HG02840 (cell line): ENCODE results near the gene SYNE2.

ENCODE experiments used
- ATAC-seq: cut with Tn5 transposase; IDR thresholded peaks from one replicate; pipeline ENCODE4 v1.9.1; 2021; ENCODE audit warnings: mild to moderate bottlenecking, moderate library complexity, moderate number of reproducible peaks; ENCODE audit not compliant: unreplicated experiment, low FRiP score

SYNE2 gene

GRCh38 chr14:63908667-63909264, 56.0 kb downstream of the SYNE2 start:
- ATAC-seq = no peak

- ATAC-seq = no peak
Observed at GRCh38 chr14:63909984-63910383, 57.2 kb downstream of the SYNE2 start.

- ATAC-seq = no peak
Observed at GRCh38 chr14:63910583-63911363, 58.0 kb downstream of the SYNE2 start.

- ATAC-seq = no peak
Observed at GRCh38 chr14:63911404-63911803, 58.6 kb downstream of the SYNE2 start.

- ATAC-seq = no peak
Observed at GRCh38 chr14:63912286-63912685, 59.5 kb downstream of the SYNE2 start.

GRCh38 chr14:63918411-63918810, 65.6 kb downstream of the SYNE2 start:
- no peak for ATAC-seq

GRCh38 chr14:63922696-63923421, 70.1 kb downstream of the SYNE2 start:
- ATAC-seq = no peak

- ATAC-seq = no peak
Observed at GRCh38 chr14:63923422-63923752, 70.6 kb downstream of the SYNE2 start.

GRCh38 chr14:63924375-63924774, 71.6 kb downstream of the SYNE2 start:
- ATAC-seq = no peak

- no peak for ATAC-seq
Observed at GRCh38 chr14:63926641-63927040, 73.8 kb downstream of the SYNE2 start.

- ATAC-seq = no peak
Observed at GRCh38 chr14:63928744-63929174, 76.0 kb downstream of the SYNE2 start.

- no peak for ATAC-seq
Observed at GRCh38 chr14:63933110-63933509, 80.3 kb downstream of the SYNE2 start.

GRCh38 chr14:63933711-63934110, 80.9 kb downstream of the SYNE2 start:
- ATAC-seq = no peak

- no peak for ATAC-seq
Observed at GRCh38 chr14:63938198-63939005, 85.6 kb downstream of the SYNE2 start.

GRCh38 chr14:63939006-63939270, 86.1 kb downstream of the SYNE2 start:
- ATAC-seq = no peak

- no peak for ATAC-seq
Observed at GRCh38 chr14:63940387-63940786, 87.6 kb downstream of the SYNE2 start.

GRCh38 chr14:63941023-63941422, 88.2 kb downstream of the SYNE2 start:
- no peak for ATAC-seq

- ATAC-seq = no peak
Observed at GRCh38 chr14:63949696-63950095, 96.9 kb downstream of the SYNE2 start.

GRCh38 chr14:63951021-63951420, 98.2 kb downstream of the SYNE2 start:
- no peak for ATAC-seq

GRCh38 chr14:63951429-63951828, 98.6 kb downstream of the SYNE2 start:
- no peak for ATAC-seq
